IMR-90 (cell line): ENCODE measurements around the gene INTS14. TPM values are rescaled to one million over a fixed set of nuclear protein-coding genes. Genes with fewer than 3 reads are reported as not detected.

Source experiments
- ATAC-seq: fragments of 200-7000 bp; cut with Tn5 transposase; 2 replicates; pipeline ENCODE4 v1.9.1; 2020; ENCODE audit warnings: low read depth, mild to moderate bottlenecking, moderate library complexity
- BruUV-seq: library from RNA; stranded (reverse); fragments of 400-500 nt; replicated peaks from 2 replicates; lab custom pipeline; 2021; lab: Mats Ljungman, UMichigan
- CTCF ChIA-PET: fragments of 300-600 bp; formaldehyde crosslinking; extraction: SDS; loops from one replicate; lab custom pipeline; 2021; ENCODE audit warnings: antibody characterized with exemption; lab: Yijun Ruan, JAX
- POLR2A ChIA-PET: fragments of 300-600 bp; sonication (Branson Sonifier 250); formaldehyde crosslinking; loops from one replicate; lab custom pipeline; 2022; ENCODE audit warnings: antibody characterized with exemption; ENCODE audit not compliant: unreplicated experiment; lab: Charles Lee
- DNase-seq: peaks from one replicate; pipeline ENCODE4 v3.0.0; 2013
- H2AFZ ChIP-seq: replicated peaks from 2 replicates; pipeline ENCODE3; 2013; ENCODE audit warnings: low read length, mild to moderate bottlenecking; ENCODE audit not compliant: poor library complexity
- H2AK5ac ChIP-seq: 2 replicates; pipeline ENCODE4 v1.6.1; 2013; ENCODE audit warnings: low read depth, low read length, inconsistent platforms
- H2AK9ac ChIP-seq: replicated peaks from 2 replicates; pipeline ENCODE3; 2013; ENCODE audit warnings: mild to moderate bottlenecking, low read depth, low read length, moderate library complexity; ENCODE audit not compliant: poor library complexity
- H2BK120ac ChIP-seq: 2 replicates; pipeline ENCODE4 v1.6.1; 2013; ENCODE audit warnings: low read depth, low read length, inconsistent platforms
- H2BK15ac ChIP-seq: 3 replicates; pipeline ENCODE4 v1.6.1; 2013; ENCODE audit warnings: low read depth, low read length, inconsistent platforms
- H2BK20ac ChIP-seq: 2 replicates; pipeline ENCODE4 v1.6.1; 2013; ENCODE audit warnings: low read depth, mild to moderate bottlenecking, inconsistent platforms, low read length, moderate library complexity
- H2BK5ac ChIP-seq: 2 replicates; pipeline ENCODE4 v1.6.1; 2013; ENCODE audit warnings: mild to moderate bottlenecking, low read depth, low read length, inconsistent platforms; ENCODE audit not compliant: poor library complexity, severe bottlenecking
- H3K14ac ChIP-seq: replicated peaks from 2 replicates; pipeline ENCODE4 v1.6.1; 2013; ENCODE audit warnings: low read depth, low read length, inconsistent platforms
- H3K18ac ChIP-seq: 2 replicates; pipeline ENCODE4 v1.6.1; 2013; ENCODE audit warnings: low read depth, low read length, control low read depth
- H3K23ac ChIP-seq: 2 replicates; pipeline ENCODE4 v1.6.1; 2013; ENCODE audit warnings: low read depth, low read length, inconsistent platforms
- H3K27ac ChIP-seq: 2 replicates; pipeline ENCODE4 v1.5.1; 2013; ENCODE audit warnings: mild to moderate bottlenecking, control low read depth, low read length; ENCODE audit not compliant: insufficient read depth
- H3K27me3 ChIP-seq: 2 replicates; pipeline ENCODE4 v1.6.1; 2013; ENCODE audit warnings: low read length; ENCODE audit not compliant: control insufficient read depth, insufficient read depth
- H3K36me3 ChIP-seq: 2 replicates; pipeline ENCODE4 v1.6.1; 2013; ENCODE audit warnings: low read length, mixed read lengths; ENCODE audit not compliant: control insufficient read depth, insufficient read depth
- H3K4ac ChIP-seq: 2 replicates; pipeline ENCODE4 v1.6.1; 2013; ENCODE audit warnings: low read depth, low read length, inconsistent platforms
- H3K4me1 ChIP-seq: 2 replicates; pipeline ENCODE4 v1.6.1; 2013; ENCODE audit warnings: low read length, mixed read lengths; ENCODE audit not compliant: control insufficient read depth, insufficient read depth
- H3K4me2 ChIP-seq: 2 replicates; pipeline ENCODE4 v1.6.1; 2013; ENCODE audit warnings: low read depth, mild to moderate bottlenecking, control low read depth, low read length, moderate library complexity
- H3K4me3 ChIP-seq: 2 replicates; pipeline ENCODE4 v1.5.1; 2013; ENCODE audit warnings: low read depth, mild to moderate bottlenecking, control low read depth, low read length, moderate library complexity; ENCODE audit not compliant: insufficient read depth
- H3K56ac ChIP-seq: 2 replicates; pipeline ENCODE4 v1.6.1; 2013; ENCODE audit warnings: low read length, inconsistent platforms; ENCODE audit not compliant: insufficient read depth; ENCODE audit errors: extremely low read depth
- H3K79me1 ChIP-seq, 2 experiments: 2 replicates each; pipeline ENCODE4 v1.6.1; 2013; ENCODE audit warnings: low read length in 2 of 2, inconsistent platforms in 1 of 2, low read depth in 1 of 2
- H3K9ac ChIP-seq: 2 replicates; pipeline ENCODE4 v1.6.1; 2013; ENCODE audit warnings: low read depth, low read length, control low read depth
- H3K9me1 ChIP-seq: 2 replicates; pipeline ENCODE4 v1.6.1; 2013; ENCODE audit warnings: low read length, inconsistent platforms; ENCODE audit not compliant: insufficient read depth
- H3K9me3 ChIP-seq: 2 replicates; pipeline ENCODE4 v1.6.1; 2013; ENCODE audit warnings: low read length; ENCODE audit not compliant: control insufficient read depth, insufficient read depth
- H4K20me1 ChIP-seq: 2 replicates; pipeline ENCODE4 v1.6.1; 2013; ENCODE audit warnings: low read length, inconsistent platforms; ENCODE audit not compliant: insufficient read depth
- H4K5ac ChIP-seq: 2 replicates; pipeline ENCODE4 v1.6.1; 2013; ENCODE audit warnings: mild to moderate bottlenecking, low read depth, low read length, control low read depth
- H4K8ac ChIP-seq, 2 experiments: 2 replicates each; pipeline ENCODE4 v1.6.1; 2013; ENCODE audit warnings: low read depth in 2 of 2, low read length in 2 of 2, control low read depth in 1 of 2, inconsistent platforms in 1 of 2
- H4K91ac ChIP-seq: 2 replicates; pipeline ENCODE4 v1.6.1; 2013; ENCODE audit warnings: low read depth, low read length, inconsistent platforms; ENCODE audit not compliant: insufficient read depth
- BHLHE40 ChIP-seq: fragments of 150-350 bp; IDR thresholded peaks from 2 replicates; pipeline ENCODE4 v1.6.1; 2016; ENCODE audit warnings: mild to moderate bottlenecking, low read depth, low read length
- CEBPB ChIP-seq: IDR thresholded peaks from 2 replicates; pipeline ENCODE4 v1.6.1; 2012; ENCODE audit warnings: low read depth, low read length, improper control_type of control experiment
- CHD1 ChIP-seq: IDR thresholded peaks from 2 replicates; pipeline ENCODE4 v1.6.1; 2012; ENCODE audit warnings: low read depth, low read length, improper control_type of control experiment
- CTCF ChIP-seq: conservative IDR thresholded peaks from 2 replicates; pipeline ENCODE4 v1.5.1; 2012; ENCODE audit warnings: mild to moderate bottlenecking, low read depth, low read length, improper control_type of control experiment
- ELK1 ChIP-seq: fragments of 150-350 bp; IDR thresholded peaks from 2 replicates; pipeline ENCODE4 v1.6.1; 2016; ENCODE audit warnings: low read depth, mild to moderate bottlenecking, low read length, moderate library complexity, borderline replicate concordance
- FOS ChIP-seq: fragments of 150-350 bp; IDR thresholded peaks from 2 replicates; pipeline ENCODE4 v1.6.1; 2016; ENCODE audit warnings: low read depth, low read length
- MAFK ChIP-seq: IDR thresholded peaks from 2 replicates; pipeline ENCODE4 v1.6.1; 2012; ENCODE audit warnings: low read depth, low read length, improper control_type of control experiment
- MAZ ChIP-seq: IDR thresholded peaks from 2 replicates; pipeline ENCODE4 v1.6.1; 2012; ENCODE audit warnings: low read depth, mild to moderate bottlenecking, low read length, improper control_type of control experiment, moderate library complexity, borderline replicate concordance
- MXI1 ChIP-seq: IDR thresholded peaks from 2 replicates; pipeline ENCODE4 v1.6.1; 2012; ENCODE audit warnings: low read depth, mild to moderate bottlenecking, low read length, moderate library complexity, borderline replicate concordance
- NFE2L2 ChIP-seq: fragments of 150-350 bp; IDR thresholded peaks from 2 replicates; pipeline ENCODE4 v1.6.1; 2016; ENCODE audit warnings: low read depth, mild to moderate bottlenecking, low read length
- POLR2A ChIP-seq: IDR thresholded peaks from 2 replicates; pipeline ENCODE4 v1.6.1; 2012; ENCODE audit warnings: mild to moderate bottlenecking, low read depth, low read length
- RAD21 ChIP-seq: IDR thresholded peaks from 2 replicates; pipeline ENCODE4 v1.6.1; 2012; ENCODE audit warnings: low read length, improper control_type of control experiment
- RCOR1 ChIP-seq: IDR thresholded peaks from 2 replicates; pipeline ENCODE4 v1.6.1; 2012; ENCODE audit warnings: mild to moderate bottlenecking, low read length, improper control_type of control experiment; ENCODE audit not compliant: insufficient replicate concordance
- RFX5 ChIP-seq: IDR thresholded peaks from 2 replicates; pipeline ENCODE4 v1.8.0; 2012; ENCODE audit warnings: low read depth, mild to moderate bottlenecking, low read length, moderate library complexity
- SMC3 ChIP-seq: fragments of 150-350 bp; IDR thresholded peaks from 2 replicates; pipeline ENCODE4 v1.6.1; 2016; ENCODE audit warnings: low read depth, mild to moderate bottlenecking, antibody characterized with exemption, low read length, moderate library complexity
- USF2 ChIP-seq: fragments of 150-350 bp; IDR thresholded peaks from 2 replicates; pipeline ENCODE4 v1.6.1; 2017; ENCODE audit warnings: mild to moderate bottlenecking, antibody characterized with exemption, low read length, low read depth
- whole genome bisulfite sequencing, 2 experiments: methylation state at CpG; one replicate each; pipeline versions ENCODE4 v1.1.5 to v1.1.7; 2013; ENCODE audit warnings: missing lambda C conversion rate in 2 of 2; ENCODE audit not compliant: insufficient read length in 1 of 2; ENCODE audit errors: extremely low coverage in 2 of 2; 5-methylcytosine and 5-hydroxymethylcytosine counted together
- dilution Hi-C: fragments of 300-500 bp; cut with HindIII; formaldehyde crosslinking; loops from one replicate; pipeline ENCODE4 v1.14.3; 2018; ENCODE audit warnings: low sequenced_read_pairs; ENCODE audit not compliant: unreplicated experiment
- in situ Hi-C: fragments of 300-500 bp; cut with MboI; formaldehyde crosslinking; loops from 3 replicates; pipeline ENCODE4 v1.14.3; 2019; ENCODE audit warnings: low sequenced_read_pairs, inconsistent platforms, mixed read lengths
- intact Hi-C: fragments of 100-400 bp; cut with micrococcal nuclease; formaldehyde crosslinking; loops from 2 replicates; pipeline ENCODE4 v1.10.0; 2022
- polyA plus RNA-seq, 3 experiments: library from polyadenylated mRNA; depleted of rRNA; stranded (reverse); fragments of >200 nt; gene quantifications; 2 replicates each; pipeline ENCODE4 v1.2.3, GENCODE V29; 2012; ENCODE audit warnings: low replicate concordance in 1 of 3
- total RNA-seq: library from RNA; depleted of rRNA; stranded (reverse); fragments of >200 nt; gene quantifications from 2 replicates; pipeline ENCODE4 v1.2.3, GENCODE V29; 2012

INTS14 gene
- total and polyA plus RNA-seq, 2 of the 4 experiments (the other 2 are of a cell fraction), result 22.9 to 39.5 TPM

GRCh38 chr15:65630760-65631159, 19.8 kb upstream of the INTS14 start:
- ChIA-PET POLR2A (no interaction called here), CTCF (no interaction called here)
- no peak overlapping the region for H2AFZ ChIP-seq
- no peak overlapping the region for H2BK15ac ChIP-seq
- H2AK5ac ChIP-seq, result no peak overlapping the region
- no peak overlapping the region for H3K4me2 ChIP-seq
- no TSS peak for BruUV-seq
- DNase-seq (no peak), ATAC-seq (no peak)
- no peak overlapping the region for H2BK120ac ChIP-seq
- H3K9ac ChIP-seq, result no peak overlapping the region
- in situ Hi-C loops (no loop called here), dilution Hi-C loops (no loop called here), intact Hi-C loops (loop anchor here (10.0 kb wide), 1 partner anchor 654 kb away; no protein-coding TSS in a partner anchor)
- H3K9me3 ChIP-seq, result no peaks in the 10 kb centered on the region
- no peaks in the 10 kb centered on the region; the same call in 1 of the 2 replicates for H3K36me3 ChIP-seq
- H3K14ac ChIP-seq, result no peak overlapping the region
- H4K91ac ChIP-seq, result no peak overlapping the region
- no CpG with 5 or more reads among the region's 5 CpGs for WGBS, 2 experiments
- no peaks in the 10 kb centered on the region for H3K27me3 ChIP-seq
- no peak overlapping the region for H4K5ac ChIP-seq
- H3K4me3 ChIP-seq, result no peak overlapping the region
- H4K8ac ChIP-seq, result no peak overlapping the region
- peaks cover 9% of the 10 kb centered on the region for H3K4me1 ChIP-seq
- 0 out of 4 replicates have a peak, but pooled peaks cover 0 to 3% of the 10 kb centered on the region in 2 experiments for H3K79me1 ChIP-seq
- H3K27ac ChIP-seq, result no peak overlapping the region
- H3K18ac ChIP-seq, result no peak overlapping the region
- peaks cover 8% of the 10 kb centered on the region for H3K9me1 ChIP-seq
- H3K4ac ChIP-seq, result no peak overlapping the region
- H4K20me1 ChIP-seq, result no peaks in the 10 kb centered on the region
- H2AK9ac ChIP-seq, result no peak overlapping the region
- no peak overlapping the region for H3K23ac ChIP-seq
- no peak overlapping the region for H3K56ac ChIP-seq
- no peak overlapping the region for H2BK20ac ChIP-seq
- TF ChIP-seq CEBPB (no peak), RCOR1 (no peak), FOS (no peak), MXI1 (no peak), SMC3 (no peak), MAFK (no peak), CHD1 (no peak), USF2 (no peak), BHLHE40 (no peak), CTCF (no peak), ELK1 (no peak), RAD21 (no peak), NFE2L2 (no peak), RFX5 (no peak), MAZ (no peak), POLR2A (no peak)
- no peak overlapping the region for H2BK5ac ChIP-seq
